Right lobe of liver (tissue), 6 donors: ENCODE data around the gene MYOF. TPM values are rescaled to one million over a fixed set of nuclear protein-coding genes. Genes with fewer than 3 reads are reported as not detected.

Experiments
- ATAC-seq, 4 donors: fragments of 200-7000 bp; cut with Tn5 transposase; one replicate each; pipeline ENCODE4 v1.9.1; 2020; ENCODE audit warnings: mild to moderate bottlenecking in 4 of 4, moderate library complexity in 4 of 4
- DNase-seq, 3 donors: peaks; one replicate each; pipeline ENCODE4 v3.0.0-alpha.2; 2020
- H3K27ac ChIP-seq, 3 donors: fragments of 200-600 bp; one replicate each; pipeline ENCODE4 v1.8.0; 2022
- H3K27me3 ChIP-seq, 2 donors: fragments of 200-600 bp; one replicate each; pipeline ENCODE4 v1.8.0; 2022
- H3K36me3 ChIP-seq, 4 donors: fragments of 200-600 bp; sonication (generic) in 1 of 4; one replicate each; pipeline versions ENCODE4 v1.5.1 to v1.8.0; 2017 to 2022; ENCODE audit warnings: control low read depth in 1 of 4
- H3K4me1 ChIP-seq, 4 donors: fragments of 200-600 bp; sonication (generic) in 1 of 4; one replicate each; pipeline versions ENCODE4 v1.5.1 to v1.8.0; 2017 to 2022; ENCODE audit warnings: control low read depth in 1 of 4
- H3K4me3 ChIP-seq, 3 donors: fragments of 200-600 bp; one replicate each; pipeline ENCODE4 v1.8.0; 2022
- H3K9me3 ChIP-seq, 4 donors: fragments of 200-600 bp; sonication (generic) in 1 of 4; one replicate each; pipeline versions ENCODE4 v1.5.1 to v1.8.0; 2017 to 2022; ENCODE audit warnings: control low read depth in 1 of 4
- CTCF ChIP-seq, 4 donors: fragments of 200-600 bp in 3 of 4; fragments of 450-650 bp in 1 of 4; IDR thresholded peaks; one replicate each; pipeline versions ENCODE4 v1.5.1 to v1.8.0; 2016 to 2022; ENCODE audit warnings: antibody characterized with exemption in 4 of 4, mild to moderate bottlenecking in 2 of 4
- POLR2A ChIP-seq: fragments of 450-650 bp; IDR thresholded peaks from one replicate; pipeline ENCODE4 v1.6.1; 2017; ENCODE audit warnings: antibody characterized with exemption, mild to moderate bottlenecking
- WGBS: methylation state at CpG from one replicate; pipeline ENCODE4 v1.1.6; 2018; ENCODE audit warnings: low coverage, low lambda C conversion rate; ENCODE audit not compliant: insufficient coverage; ENCODE audit errors: missing lambda C conversion rate; 5-methylcytosine and 5-hydroxymethylcytosine counted together
- intact Hi-C, 2 donors: fragments of 100-400 bp; cut with DNase I; formaldehyde crosslinking; loops; one replicate each; pipeline versions ENCODE4 v1.11.2 to v1.14.1; 2022
- total RNA-seq, 6 experiments: library from RNA; depleted of rRNA in 2 of 6; stranded (reverse); fragments of >200 nt in 2 of 6; fragmentation: NEBNext Ultra II Directional in 3 of 6; extraction: Animal tissue kit (Norgen Biotek cat#: 25700) in 3 of 6; gene quantifications; one replicate each; pipeline versions ENCODE4 v1.1.0 to v1.2.4, GENCODE V29; 2016 to 2023
- donor health status: DM: no; HTN: yes; CAD: no.
- donor health status: DM: no; HTN: no; CAD: no.
- donor health status: DM: no; HTN: no; CAD: no.
- donor health status: DM: no; HTN: yes; CAD: no.
- donor health status: DM: no; HTN: yes; CAD: no.

Gene MYOF
- total RNA-seq, 6 experiments from 2014 or later, result 1.9 to 14.6 (median 3.2) TPM

DNA sequence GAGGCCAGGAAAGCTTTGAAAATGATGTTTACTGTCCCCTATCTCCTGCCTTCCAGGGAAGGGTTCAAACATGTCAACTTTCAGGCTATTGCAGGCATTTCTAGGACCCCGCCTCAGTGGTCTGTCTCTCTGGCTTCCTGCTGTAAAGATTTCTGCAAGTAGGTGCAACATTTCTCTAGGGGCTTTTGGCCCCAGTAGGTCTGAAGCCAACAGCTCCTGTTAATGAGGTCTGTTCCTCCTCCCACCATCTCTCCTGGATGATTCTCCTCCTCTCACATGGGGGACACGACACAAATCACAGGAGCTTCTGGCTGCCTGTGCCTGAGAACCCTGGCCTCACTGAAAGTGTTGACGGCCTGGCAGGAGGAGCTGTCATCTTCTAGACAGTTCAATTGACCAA, 214.1 kb downstream of the MYOF start:
- no peak for ATAC-seq
- WGBS, result 100% methylated on average over 1 of the region's 3 CpGs
- H3K27me3 ChIP-seq, result no peaks in the 10 kb centered on the region

DNA sequence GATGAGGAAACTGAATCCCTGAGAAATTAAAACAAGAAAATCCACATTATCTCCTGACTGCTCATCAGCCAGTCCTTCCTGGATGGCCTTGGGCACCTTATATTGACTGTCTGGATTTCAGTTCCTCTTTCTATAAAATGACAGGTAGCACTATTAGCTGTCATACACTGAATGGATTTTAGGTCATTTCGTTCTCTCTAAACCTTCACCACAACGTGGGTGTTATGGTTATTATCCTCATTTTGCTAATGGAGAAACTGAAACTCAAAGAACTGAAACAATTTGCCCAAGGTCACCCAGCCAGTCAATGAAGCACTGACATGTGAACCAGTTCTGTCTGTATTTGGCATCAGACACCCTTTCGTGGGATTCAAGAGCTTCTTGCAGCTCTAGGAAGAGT, 214.6 kb downstream of the MYOF start:
- TF ChIP-seq CTCF (IDR thresholded peaks at IDR 0.05) (no peak), POLR2A (no peak)
- Histone ChIP-seq H3K4me1 (no peaks in the 10 kb centered on the region), H3K27me3 (no peaks in the 10 kb centered on the region), H3K9me3 (no peaks in the 10 kb centered on the region), H3K4me3 (no peak overlapping the region), H3K36me3 (no peaks in the 10 kb centered on the region), H3K27ac (no peak overlapping the region)
- intact Hi-C loops, result no loop called here
- no peak for DNase-seq
- WGBS, result 39% methylated on average over 3 of the region's 3 CpGs
- no peak for ATAC-seq

More for the DNA sequence above, 214.1 kb downstream of the MYOF start:
- intact Hi-C loops, result no loop called here
- H3K4me3 ChIP-seq, result no peak overlapping the region
- TF ChIP-seq POLR2A, result no peak
- TF ChIP-seq CTCF (IDR thresholded peaks at IDR 0.05), result no peak
- no peak overlapping the region for H3K27ac ChIP-seq
- no peak for DNase-seq
- no peaks in the 10 kb centered on the region for H3K4me1 ChIP-seq
- no peaks in the 10 kb centered on the region for H3K36me3 ChIP-seq
- no peaks in the 10 kb centered on the region for H3K9me3 ChIP-seq

- Histone ChIP-seq H3K36me3 (no peaks in the 10 kb centered on the region), H3K4me3 (no peak overlapping the region), H3K27me3 (no peaks in the 10 kb centered on the region), H3K4me1 (no peaks in the 10 kb centered on the region), H3K27ac (no peak overlapping the region), H3K9me3 (no peaks in the 10 kb centered on the region)
- 78% methylated on average over 4 of the region's 4 CpGs for WGBS
- intact Hi-C loops, result no loop called here
- no peak for TF ChIP-seq CTCF (IDR thresholded peaks at IDR 0.05)
- no peak for TF ChIP-seq POLR2A
- ATAC-seq (no peak), DNase-seq (no peak)
These were observed 215.3 kb downstream of the MYOF start for GRCh38 chr10:93266858-93267257.

DNA sequence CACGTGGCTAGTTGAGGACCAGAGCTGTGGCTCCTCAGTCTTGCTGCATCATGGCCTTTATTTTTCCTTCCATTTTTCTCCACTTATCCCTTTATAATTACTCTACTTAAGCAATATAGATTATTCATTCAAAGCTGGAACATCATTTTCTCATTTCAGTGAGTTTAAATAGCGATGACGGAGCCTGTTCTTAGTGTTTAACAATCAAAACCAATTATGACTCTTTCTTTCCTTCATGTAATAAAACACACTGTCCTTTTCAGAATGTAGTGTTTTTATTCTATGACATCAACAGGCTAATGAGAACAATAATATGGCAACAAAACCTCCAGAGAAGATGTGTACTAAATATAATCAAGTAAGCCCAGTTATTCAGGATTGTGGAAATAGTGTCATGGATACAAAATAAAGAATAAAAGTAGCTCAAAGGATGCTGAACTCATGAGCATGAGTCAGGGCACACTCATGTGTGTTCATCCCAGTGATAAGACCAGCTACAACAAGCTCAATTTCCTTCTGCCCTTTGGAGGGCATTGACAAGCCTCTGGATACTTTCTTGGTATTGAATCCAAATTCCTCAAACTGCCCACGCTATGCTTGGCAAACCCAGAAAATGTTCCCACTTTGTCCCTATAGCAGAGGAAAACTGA, 220.0 kb downstream of the MYOF start:
- intact Hi-C loops, result no loop called here
- ATAC-seq, result no peak
- Histone ChIP-seq H3K9me3 (no peaks in the 10 kb centered on the region), H3K4me1 (peaks cover 0 to 8% (median 0%) of the 10 kb centered on the region in 4 donors), H3K27ac (no peak overlapping the region), H3K4me3 (no peak overlapping the region), H3K36me3 (no peaks in the 10 kb centered on the region), H3K27me3 (no peaks in the 10 kb centered on the region)
- WGBS, result 96% methylated on average over 3 of the region's 4 CpGs
- no peak for TF ChIP-seq CTCF (IDR thresholded peaks at IDR 0.05)
- no peak for TF ChIP-seq POLR2A
- DNase-seq, result no peak
